Esophagus mucosa (tissue), 1 donor: Measurements from ENCODE around the gene RNF32. TPM values are rescaled to one million over a fixed set of nuclear protein-coding genes. Genes with fewer than 3 reads are reported as not detected.
"Not testable (repeated sequence)": the region's sequence is repeated elsewhere in the genome, so short reads cannot be mapped to it uniquely, and the experiment has no call there.

ENCODE experiments used
- ATAC-seq: fragments of 200-7000 bp; cut with Tn5 transposase; one replicate; pipeline ENCODE4 v1.9.1; 2020
- total RNA-seq: library from RNA; stranded (reverse); gene quantifications from one replicate; pipeline ENCODE4 v1.2.4, GENCODE V29; 2023
- donor health status: DM: yes; HTN: yes; CAD: no.

The RNF32 gene
- total RNA-seq, 1 donor from 2014 or later = 1.8 TPM

GRCh38 chr7:156614434-156615264, 25.9 kb upstream of the RNF32 start:
- ATAC-seq = no peak

GRCh38 chr7:156616269-156617202, 24.0 kb upstream of the RNF32 start:
- ATAC-seq = peak; percentile 35

DNA sequence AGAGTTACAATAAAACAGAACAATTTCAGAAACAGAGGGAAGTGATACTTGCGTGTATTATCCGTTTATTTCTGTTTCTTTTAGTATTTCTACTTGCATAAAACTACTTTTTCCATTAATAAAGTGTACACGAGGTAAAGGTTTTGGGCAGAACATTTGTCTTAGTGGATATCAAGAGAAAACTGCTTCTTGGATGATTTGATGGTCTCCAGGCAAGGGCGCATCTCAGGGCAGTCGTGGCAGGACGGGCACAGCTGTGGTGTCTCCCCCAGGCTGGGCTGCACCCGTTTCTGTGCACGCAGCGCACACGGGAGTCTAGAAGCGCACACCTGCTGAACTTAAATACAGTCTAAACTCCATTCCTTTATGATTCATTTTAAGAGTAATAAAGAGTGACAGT, 23.4 kb upstream of the RNF32 start:
- ATAC-seq = no peak

- ATAC-seq = no peak
These were observed 22.3 kb upstream of the RNF32 start for GRCh38 chr7:156618078-156618779.

DNA sequence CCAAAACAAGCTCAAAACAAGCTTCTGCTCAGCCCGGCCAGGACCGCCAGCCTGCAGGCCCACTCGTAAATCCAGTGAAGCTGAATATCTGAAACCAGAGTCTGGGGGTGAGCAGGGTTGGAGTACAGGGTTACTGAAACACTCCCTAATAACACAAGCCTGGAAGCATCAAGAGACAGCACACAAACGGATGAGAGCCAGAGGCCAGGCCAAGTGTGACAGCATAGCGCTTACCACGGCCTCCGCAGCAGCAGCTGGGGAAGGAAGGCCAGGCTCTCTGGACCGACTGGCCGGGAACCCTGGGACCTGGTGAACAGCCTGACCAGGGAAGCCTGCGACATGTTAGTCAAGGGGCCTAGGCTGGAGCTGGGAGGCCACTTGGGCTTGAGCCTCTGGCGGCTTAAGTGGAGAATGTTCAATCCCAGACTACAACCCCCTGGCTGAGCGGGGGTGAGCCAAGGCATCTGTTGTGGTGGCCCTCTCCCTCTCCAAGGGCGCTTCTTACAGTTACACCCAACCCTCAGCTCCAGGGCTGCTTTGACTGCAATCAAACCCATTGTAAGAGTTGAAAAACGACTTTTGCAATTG, 21.7 kb upstream of the RNF32 start:
- ATAC-seq = no peak

DNA sequence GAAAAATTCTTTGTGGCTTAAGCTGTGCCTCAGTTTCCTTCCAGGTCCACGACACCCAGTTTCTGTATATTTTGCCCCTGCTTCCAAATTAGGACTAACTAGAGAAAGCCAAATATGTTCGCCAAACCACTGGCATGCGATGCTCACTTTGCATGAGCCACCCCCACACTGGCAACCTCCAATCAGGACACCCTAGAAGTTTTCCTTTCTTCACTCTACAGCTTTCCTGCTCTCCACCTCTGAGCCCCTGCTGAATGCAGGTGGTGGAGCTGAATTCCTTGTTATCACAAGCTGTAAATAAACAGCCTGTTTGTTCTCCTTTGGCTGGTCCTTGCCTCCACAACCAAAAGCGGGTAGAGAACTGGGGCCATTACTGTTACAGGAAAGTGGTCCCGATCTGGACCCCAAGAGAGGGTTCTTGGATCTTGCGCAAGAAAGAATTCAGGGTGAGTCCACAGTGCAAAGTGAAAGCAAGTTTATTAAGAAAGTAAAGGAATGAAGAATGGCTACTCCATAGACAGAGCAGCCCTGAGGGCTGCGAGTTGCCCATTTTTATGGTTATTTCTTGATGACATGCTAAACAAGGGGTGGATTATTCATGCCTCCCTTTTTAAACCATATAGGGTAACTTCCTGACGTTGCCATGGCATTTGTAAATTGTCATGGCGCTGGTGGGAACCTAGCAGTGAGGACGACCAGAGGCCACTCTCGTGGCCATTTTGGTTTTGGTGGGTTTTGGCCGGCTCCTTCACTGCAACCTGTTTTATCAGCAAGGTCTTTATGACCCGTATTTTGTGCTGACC, 20.9 kb upstream of the RNF32 start:
- ATAC-seq = not testable (repeated sequence)

DNA sequence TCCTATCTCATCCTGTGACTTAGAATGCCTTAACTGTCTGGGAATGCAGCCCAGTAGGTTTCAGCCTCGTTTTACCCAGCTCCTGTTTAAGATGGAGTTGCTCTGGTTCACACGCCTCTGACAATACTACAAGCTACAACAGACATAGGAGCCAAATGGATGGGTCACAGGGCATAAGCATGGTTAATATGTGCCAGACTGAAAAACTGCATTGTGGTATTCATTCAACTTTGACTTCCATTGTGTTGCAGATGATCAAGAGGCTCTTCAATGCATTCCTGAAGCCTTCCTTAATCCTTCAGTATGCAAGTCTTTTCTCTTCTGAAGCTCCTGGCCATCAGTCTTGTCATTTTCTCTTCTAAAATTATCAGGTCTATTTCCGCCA, 20.3 kb upstream of the RNF32 start:
- no peak for ATAC-seq

DNA sequence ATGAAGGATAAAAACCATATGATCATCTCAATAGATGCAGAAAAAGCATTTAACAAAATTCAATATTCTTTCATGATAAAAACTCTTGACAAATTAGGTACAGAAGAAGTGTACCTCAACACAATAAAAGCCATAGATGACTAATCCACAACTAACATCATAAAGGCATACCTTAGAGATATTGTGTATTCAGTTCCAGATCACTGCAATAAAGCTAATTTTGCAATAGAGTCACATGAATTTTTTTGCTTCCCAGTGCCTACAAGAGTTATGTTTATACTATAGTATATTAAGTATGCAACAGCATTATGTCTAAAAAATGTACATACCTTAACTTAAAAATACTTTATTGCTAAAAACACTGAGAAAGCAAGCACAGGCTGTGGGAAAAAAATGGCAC, 18.9 kb upstream of the RNF32 start:
- peak; percentile 58 for ATAC-seq

GRCh38 chr7:156625580-156625979, 15.0 kb upstream of the RNF32 start:
- ATAC-seq = no peak

GRCh38 chr7:156626220-156626895, 14.2 kb upstream of the RNF32 start:
- ATAC-seq = no peak

- no peak for ATAC-seq
These were observed 12.0 kb upstream of the RNF32 start for GRCh38 chr7:156628562-156628961.

- no peak for ATAC-seq
These were observed 10.7 kb upstream of the RNF32 start for GRCh38 chr7:156629873-156630272.

DNA sequence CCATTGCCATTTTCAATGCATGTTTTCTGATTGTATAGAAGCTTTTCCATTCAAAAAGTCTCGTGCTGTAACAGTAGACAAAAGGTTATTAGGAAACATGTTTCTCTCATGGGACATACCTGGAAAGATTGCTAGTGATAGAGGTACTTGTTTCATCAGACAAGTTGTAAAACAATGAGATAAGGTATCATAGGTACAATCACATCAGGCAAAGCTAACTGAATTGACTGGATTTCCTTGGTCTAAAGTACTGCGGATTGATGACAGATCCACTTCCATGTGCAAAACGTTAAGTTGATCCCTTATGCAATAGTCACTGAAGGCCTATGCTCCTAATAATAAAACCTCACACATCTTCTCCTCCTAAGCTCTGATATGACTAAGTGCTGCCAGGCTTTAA, 6.5 kb upstream of the RNF32 start:
- peak; percentile 49 for ATAC-seq

DNA sequence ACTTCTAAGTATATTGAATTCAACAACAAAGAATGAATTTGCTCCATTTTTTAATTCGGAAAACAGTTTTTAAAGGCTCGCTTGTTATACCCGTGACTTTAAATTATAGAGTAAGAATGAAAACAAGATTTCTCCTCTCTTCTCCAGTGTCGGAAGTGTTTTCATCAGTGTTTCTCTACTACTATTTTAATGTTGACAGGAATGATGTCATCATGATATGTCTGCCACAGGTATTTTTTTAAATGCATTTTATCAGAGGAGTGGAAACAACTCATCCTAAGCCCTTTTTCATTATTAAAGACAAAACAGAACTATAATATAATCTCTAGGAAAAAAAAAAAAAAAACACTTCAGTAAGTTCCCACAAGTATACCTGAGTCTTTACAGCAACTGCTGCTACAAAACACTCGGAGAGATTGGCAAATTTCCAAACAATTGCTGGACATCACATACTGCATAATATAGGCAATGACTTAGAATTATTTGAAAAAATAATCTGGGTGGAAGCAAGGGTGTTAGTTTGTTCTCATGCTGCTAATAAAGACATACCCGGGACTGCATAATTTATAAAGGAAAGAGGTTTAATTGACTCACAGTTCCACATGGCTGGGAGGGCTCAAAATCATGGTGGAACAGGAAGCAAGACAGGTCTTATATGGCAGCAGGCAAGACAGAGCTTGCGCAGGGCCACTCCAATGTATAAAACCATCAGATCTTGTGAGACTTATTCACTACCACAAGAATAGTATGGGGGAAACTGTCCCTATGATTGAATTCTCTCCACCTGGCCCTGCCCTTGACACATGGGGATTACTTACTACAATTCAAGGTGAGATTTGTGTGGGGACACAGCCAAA, 4.8 kb upstream of the RNF32 start:
- no peak for ATAC-seq

DNA sequence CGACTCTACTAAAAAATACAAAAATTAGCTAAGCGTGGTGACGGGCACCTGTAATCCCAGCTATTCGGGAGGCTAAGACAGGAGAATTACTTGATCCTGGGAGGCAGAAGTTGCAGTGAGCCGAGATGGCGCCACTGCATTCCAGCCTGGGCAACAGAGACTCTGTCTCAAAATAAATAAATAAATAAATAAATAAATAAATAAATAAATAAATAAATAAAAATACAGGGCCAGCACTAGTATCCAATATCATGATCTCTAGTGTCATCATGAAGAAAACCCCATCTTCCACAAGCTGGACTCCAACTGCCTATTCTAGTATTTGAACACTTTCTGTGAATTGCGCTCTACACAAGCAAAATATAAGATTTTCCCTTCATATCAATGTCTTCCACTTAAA, 3.5 kb upstream of the RNF32 start:
- not testable (repeated sequence) for ATAC-seq

- no peak for ATAC-seq
These were observed 2.0 kb upstream of the RNF32 start for GRCh38 chr7:156638443-156639077.

GRCh38 chr7:156639426-156640256, 933 bp upstream of the RNF32 start:
- no peak for ATAC-seq

DNA sequence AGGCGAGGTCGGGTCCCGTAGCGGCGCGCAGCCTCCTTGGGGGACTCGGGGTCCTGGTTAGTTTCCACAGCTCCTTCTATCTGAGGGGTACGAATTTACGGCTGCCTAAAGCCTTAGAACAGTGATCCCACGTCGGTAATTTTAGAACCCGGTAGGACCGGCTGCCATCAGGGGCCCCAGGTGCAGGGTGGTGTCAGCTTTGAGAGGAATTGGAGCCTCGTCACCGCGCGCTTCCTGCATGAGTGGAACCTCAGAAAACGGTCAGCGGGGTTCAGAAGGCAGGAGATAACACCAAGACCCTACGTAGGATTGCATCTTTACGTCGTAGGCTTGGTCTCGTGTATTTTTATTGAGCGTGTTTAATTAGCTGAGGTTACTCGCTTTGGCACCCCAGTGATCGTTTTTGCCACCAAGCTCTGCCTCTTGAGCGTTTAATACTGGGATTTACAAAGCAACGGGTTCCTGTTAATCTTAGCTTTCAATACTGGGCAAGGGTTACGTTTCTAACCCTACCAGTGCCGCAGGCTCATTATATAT, 443 bp downstream of the RNF32 start:
- peak; percentile 58 for ATAC-seq
